ENCODE results near the gene RTTN.
"Not testable (repeated sequence)": the region's sequence is repeated elsewhere in the genome, so short reads cannot be mapped to it uniquely, and the experiment has no call there.

Gene RTTN

GRCh38 chr18:69980982-69981804, 224.3 kb downstream of the RTTN start:
- H3K27me3 ChIP-seq (replicated peaks): no peaks in the 10 kb centered on the region
- in situ Hi-C loops (cut with HindIII; ENCODE audit: low pct_ligation_motif_present, low sequenced_read_pairs): no loop called here

GRCh38 chr18:69980509-69980908, 225.0 kb downstream of the RTTN start:
- no peaks in the 10 kb centered on the region for H3K27me3 ChIP-seq (replicated peaks)
- no peaks in the 10 kb centered on the region for H3K36me3 ChIP-seq (replicated peaks)
- no peak for TF ChIP-seq CTCF (IDR thresholded peaks at IDR 0.05; ENCODE audit: low read depth, low read length, missing control alignments)
- no peak overlapping the region for H3K27ac ChIP-seq
- no peak overlapping the region for H3K4me3 ChIP-seq (ENCODE audit: low read depth, low read length)
- in situ Hi-C loops (cut with HindIII; ENCODE audit: low pct_ligation_motif_present, low sequenced_read_pairs): no loop called here
- DNase-seq: no peak

More at GRCh38 chr18:69980982-69981804, 224.3 kb downstream of the RTTN start:
- no peak for TF ChIP-seq CTCF (IDR thresholded peaks at IDR 0.05; ENCODE audit: low read depth, low read length, missing control alignments)
- no peak for DNase-seq
- H3K27ac ChIP-seq: no peak overlapping the region
- H3K36me3 ChIP-seq (replicated peaks): no peaks in the 10 kb centered on the region
- H3K4me3 ChIP-seq (ENCODE audit: low read depth, low read length): no peak overlapping the region

GRCh38 chr18:69978732-69979715, 226.5 kb downstream of the RTTN start:
- no peak for TF ChIP-seq CTCF (IDR thresholded peaks at IDR 0.05; ENCODE audit: low read depth, low read length, missing control alignments)
- Histone ChIP-seq H3K4me3 (ENCODE audit: low read depth, low read length) (no peak overlapping the region), H3K27ac (no peak overlapping the region), H3K36me3 (replicated peaks) (no peaks in the 10 kb centered on the region), H3K27me3 (replicated peaks) (no peaks in the 10 kb centered on the region)
- in situ Hi-C loops (cut with HindIII; ENCODE audit: low pct_ligation_motif_present, low sequenced_read_pairs): no loop called here
- no peak for DNase-seq

- H3K36me3 ChIP-seq (replicated peaks); H3K4me3 ChIP-seq (ENCODE audit: low read depth, low read length); H3K27me3 ChIP-seq (replicated peaks); in situ Hi-C loops (cut with HindIII; ENCODE audit: low pct_ligation_motif_present, low sequenced_read_pairs); H3K27ac ChIP-seq; DNase-seq: not testable (repeated sequence)
Observed at GRCh38 chr18:69975294-69975693, 230.2 kb downstream of the RTTN start.

- no peak for TF ChIP-seq CTCF (IDR thresholded peaks at IDR 0.05; ENCODE audit: low read depth, low read length, missing control alignments)
- peak; percentile 31 for DNase-seq
- no peak overlapping the region for H3K27ac ChIP-seq
- H3K4me3 ChIP-seq (ENCODE audit: low read depth, low read length): no peak overlapping the region
- in situ Hi-C loops (cut with HindIII; ENCODE audit: low pct_ligation_motif_present, low sequenced_read_pairs): no loop called here
- no peaks in the 10 kb centered on the region for H3K36me3 ChIP-seq (replicated peaks)
- H3K27me3 ChIP-seq (replicated peaks): no peaks in the 10 kb centered on the region
Observed at GRCh38 chr18:69974365-69974764, 231.1 kb downstream of the RTTN start.

GRCh38 chr18:69969491-69969890, 236.0 kb downstream of the RTTN start:
- no peak for DNase-seq
- Histone ChIP-seq H3K27ac (no peak overlapping the region), H3K36me3 (replicated peaks) (no peaks in the 10 kb centered on the region), H3K27me3 (replicated peaks) (no peaks in the 10 kb centered on the region), H3K4me3 (ENCODE audit: low read depth, low read length) (no peak overlapping the region)
- in situ Hi-C loops (cut with HindIII; ENCODE audit: low pct_ligation_motif_present, low sequenced_read_pairs): no loop called here
- no peak for TF ChIP-seq CTCF (IDR thresholded peaks at IDR 0.05; ENCODE audit: low read depth, low read length, missing control alignments)
